ENCODE data around the gene C10orf105.

GRCh38 chr10:71706216-71707121, 13.1 kb downstream of the C10orf105 start:
- TF ChIP-seq POLR2A (IDR thresholded peaks at IDR 0.05) = no peak
- TF ChIP-seq CTCF (IDR thresholded peaks at IDR 0.05) = no peak

Measured in uterus (tissue), 2 donors.